ENCODE measurements around the gene DEPDC5.

DNA sequence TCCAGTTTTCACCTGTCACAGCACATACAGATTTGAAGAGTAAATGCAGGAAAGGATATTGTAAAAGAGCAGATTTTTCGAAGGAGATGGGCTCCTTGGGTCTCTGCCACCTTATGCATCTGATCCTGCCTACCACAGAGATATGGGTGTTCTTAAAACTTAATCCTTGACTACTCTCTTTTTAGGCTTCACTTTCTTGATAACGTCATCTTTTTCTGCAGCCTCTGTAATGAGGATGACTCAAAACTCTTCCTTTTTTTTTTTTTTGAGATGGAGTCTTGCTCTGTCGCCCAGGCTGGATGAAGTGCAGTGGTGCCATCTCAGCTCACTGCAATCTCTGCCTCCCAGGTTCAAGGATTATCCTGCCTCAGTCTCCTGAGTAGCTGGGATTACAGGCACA is 11.7 kb upstream of the DEPDC5 start:
- TF ChIP-seq, protein P1, sequence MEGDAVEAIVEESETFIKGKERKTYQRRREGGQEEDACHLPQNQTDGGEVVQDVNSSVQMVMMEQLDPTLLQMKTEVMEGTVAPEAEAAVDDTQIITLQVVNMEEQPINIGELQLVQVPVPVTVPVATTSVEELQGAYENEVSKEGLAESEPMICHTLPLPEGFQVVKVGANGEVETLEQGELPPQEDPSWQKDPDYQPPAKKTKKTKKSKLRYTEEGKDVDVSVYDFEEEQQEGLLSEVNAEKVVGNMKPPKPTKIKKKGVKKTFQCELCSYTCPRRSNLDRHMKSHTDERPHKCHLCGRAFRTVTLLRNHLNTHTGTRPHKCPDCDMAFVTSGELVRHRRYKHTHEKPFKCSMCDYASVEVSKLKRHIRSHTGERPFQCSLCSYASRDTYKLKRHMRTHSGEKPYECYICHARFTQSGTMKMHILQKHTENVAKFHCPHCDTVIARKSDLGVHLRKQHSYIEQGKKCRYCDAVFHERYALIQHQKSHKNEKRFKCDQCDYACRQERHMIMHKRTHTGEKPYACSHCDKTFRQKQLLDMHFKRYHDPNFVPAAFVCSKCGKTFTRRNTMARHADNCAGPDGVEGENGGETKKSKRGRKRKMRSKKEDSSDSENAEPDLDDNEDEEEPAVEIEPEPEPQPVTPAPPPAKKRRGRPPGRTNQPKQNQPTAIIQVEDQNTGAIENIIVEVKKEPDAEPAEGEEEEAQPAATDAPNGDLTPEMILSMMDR (IDR thresholded peaks at IDR 0.05): no peak
- TF ChIP-seq POLR2A (IDR thresholded peaks at IDR 0.05): no peak
- TF ChIP-seq EP300 (IDR thresholded peaks at IDR 0.05): no peak

Measured in tibial nerve (tissue), 4 donors.